Measurements from ENCODE around the gene UGT1A3.

The UGT1A3 gene

GRCh38 chr2:233761040-233761769, 32.4 kb downstream of the UGT1A3 start:
- no peak for DNase-seq

- DNase-seq = no peak
Measured at GRCh38 chr2:233764264-233764663, 35.4 kb downstream of the UGT1A3 start.

- no peak for DNase-seq
Measured at GRCh38 chr2:233764761-233765160, 35.9 kb downstream of the UGT1A3 start.

GRCh38 chr2:233766416-233766815, 37.6 kb downstream of the UGT1A3 start:
- no peak for DNase-seq

GRCh38 chr2:233768076-233768475, 39.2 kb downstream of the UGT1A3 start:
- no peak for DNase-seq

GRCh38 chr2:233769260-233769659, 40.4 kb downstream of the UGT1A3 start:
- no peak for DNase-seq

- no peak for DNase-seq
Measured at GRCh38 chr2:233772153-233772552, 43.3 kb downstream of the UGT1A3 start.

GRCh38 chr2:233772583-233772982, 43.7 kb downstream of the UGT1A3 start:
- no peak for DNase-seq

GRCh38 chr2:233773854-233774253, 45.0 kb downstream of the UGT1A3 start:
- DNase-seq = no peak

- DNase-seq = no peak
Measured at GRCh38 chr2:233775414-233775813, 46.6 kb downstream of the UGT1A3 start.

- DNase-seq = no peak
Measured at GRCh38 chr2:233778030-233778429, 49.2 kb downstream of the UGT1A3 start, which contains the start of gene MROH2A. MROH2A (plus strand) TSS chr2:233778330; CDS start chr2:233779359, 1,029 bp downstream.

- no peak for DNase-seq
Measured at GRCh38 chr2:233779722-233780121, 50.9 kb downstream of the UGT1A3 start.

GRCh38 chr2:233780771-233781170, 51.9 kb downstream of the UGT1A3 start:
- no peak for DNase-seq

- no peak for DNase-seq
Measured at GRCh38 chr2:233789554-233789953, 60.7 kb downstream of the UGT1A3 start.

- DNase-seq = no peak
Measured at GRCh38 chr2:233791151-233791882, 62.5 kb downstream of the UGT1A3 start.

- DNase-seq = no peak
Measured at GRCh38 chr2:233791883-233792329, 63.1 kb downstream of the UGT1A3 start.

GRCh38 chr2:233792720-233793119, 63.9 kb downstream of the UGT1A3 start:
- DNase-seq = no peak

- DNase-seq = no peak
Measured at GRCh38 chr2:233793465-233794127, 64.8 kb downstream of the UGT1A3 start.

- no peak for DNase-seq
Measured at GRCh38 chr2:233794128-233794658, 65.4 kb downstream of the UGT1A3 start.

GRCh38 chr2:233795735-233796171, 66.9 kb downstream of the UGT1A3 start:
- DNase-seq = no peak

- no peak for DNase-seq
Measured at GRCh38 chr2:233796254-233796653, 67.4 kb downstream of the UGT1A3 start.

GRCh38 chr2:233798335-233799086, 69.7 kb downstream of the UGT1A3 start:
- DNase-seq = no peak

Data from NCI-H1417 treated with DMSO at 0.1 percent for 48 hours (cell line).